Activated naive CD4-positive, alpha-beta T cell treated with anti-CD3 and anti-CD28 coated beads for 36 hours (primary cell): Measurements from ENCODE around the gene RARG. TPM values are rescaled to one million over a fixed set of nuclear protein-coding genes. Genes with fewer than 3 reads are reported as not detected.

ENCODE experiments used
- CTCF ChIA-PET: fragments of 350-600 bp; sonication (Branson Sonifier 250); formaldehyde crosslinking; loops from one replicate; lab custom pipeline; 2021; ENCODE audit warnings: antibody characterized with exemption; lab: Charles Lee
- DNase-seq: peaks from one replicate; pipeline ENCODE4 v3.0.0-alpha.2; 2020
- H3K27ac Mint-ChIP-seq: one replicate; pipeline ENCODE4 v1.8.0; 2021; ENCODE audit warnings: mild to moderate bottlenecking, mixed read lengths
- H3K27me3 Mint-ChIP-seq: one replicate; pipeline ENCODE4 v1.8.0; 2021; ENCODE audit warnings: low read depth, mixed read lengths
- H3K36me3 Mint-ChIP-seq: one replicate; pipeline ENCODE4 v1.8.0; 2021; ENCODE audit warnings: low read depth, mixed read lengths
- H3K4me1 Mint-ChIP-seq: one replicate; pipeline ENCODE4 v1.8.0; 2021; ENCODE audit warnings: low read depth, mixed read lengths
- H3K4me3 Mint-ChIP-seq: one replicate; pipeline ENCODE4 v1.8.0; 2021; ENCODE audit warnings: mild to moderate bottlenecking, moderate library complexity, mixed read lengths
- H3K9me3 Mint-ChIP-seq: one replicate; pipeline ENCODE4 v1.8.0; 2021; ENCODE audit warnings: mixed read lengths
- intact Hi-C: fragments of 100-400 bp; cut with micrococcal nuclease; formaldehyde crosslinking; loops from one replicate; pipeline ENCODE4 v1.15.1; 2023
- total RNA-seq, 2 experiments: library from RNA; stranded (reverse); gene quantifications; one replicate each; pipeline ENCODE4 v1.2.3, GENCODE V29; 2021

The RARG gene
- total RNA-seq, 2 experiments from 2014 or later, result 4.0 to 4.6 TPM

- no peak overlapping the region for H3K4me3 Mint-ChIP-seq
- H3K9me3 Mint-ChIP-seq, result no peaks in the 10 kb centered on the region
- DNase-seq, result no peak
- no peaks in the 10 kb centered on the region for H3K36me3 Mint-ChIP-seq
- CTCF ChIA-PET, result interaction anchor here (0.8 to 11.3 kb wide), 27 partner anchors 9 to 294 kb away, joined by 3 to 178 read pairs (median 10); partner anchors contain the start of genes AAAS, CSAD, ESPL1 and MYG1
- H3K4me1 Mint-ChIP-seq, result peaks cover 40% of the 10 kb centered on the region
- no peak overlapping the region for H3K27ac Mint-ChIP-seq
- no peaks in the 10 kb centered on the region for H3K27me3 Mint-ChIP-seq
- intact Hi-C loops, result no loop called here
Measured at GRCh38 chr12:53214221-53214620, 17.8 kb downstream of the RARG start.

GRCh38 chr12:53213348-53213747, 18.7 kb downstream of the RARG start:
- intact Hi-C loops, result loop anchor here (1.0 to 2.0 kb wide), 6 partner anchors 38 to 132 kb away; partner anchors contain the start of gene ESPL1
- H3K36me3 Mint-ChIP-seq, result no peaks in the 10 kb centered on the region
- CTCF ChIA-PET, result interaction anchor here (0.7 to 11.3 kb wide), 28 partner anchors 10 to 295 kb away, joined by 3 to 178 read pairs (median 10); partner anchors contain the start of genes AAAS, CSAD, ESPL1 and MYG1

GRCh38 chr12:53212931-53213330, 19.1 kb downstream of the RARG start:
- Mint-ChIP-seq H3K36me3 (no peaks in the 10 kb centered on the region), H3K27me3 (no peaks in the 10 kb centered on the region), H3K27ac (no peak overlapping the region), H3K9me3 (no peaks in the 10 kb centered on the region), H3K4me3 (no peak overlapping the region), H3K4me1 (peaks cover 42% of the 10 kb centered on the region)
- DNase-seq, result no peak
- CTCF ChIA-PET, result interaction anchor here (0.7 to 11.3 kb wide), 19 partner anchors 9 to 199 kb away, joined by 3 to 178 read pairs (median 12); partner anchors contain the start of genes AAAS, CSAD, ESPL1 and MYG1
- intact Hi-C loops, result loop anchor here (1.0 to 2.0 kb wide), 6 partner anchors 38 to 132 kb away; partner anchors contain the start of gene ESPL1

More at GRCh38 chr12:53213348-53213747, 18.7 kb downstream of the RARG start:
- Mint-ChIP-seq H3K27me3 (no peaks in the 10 kb centered on the region), H3K4me3 (no peak overlapping the region), H3K27ac (peak overlapping the region; percentile 33), H3K9me3 (no peaks in the 10 kb centered on the region), H3K4me1 (peaks cover 42% of the 10 kb centered on the region)
- DNase-seq, result peak; percentile 89

- intact Hi-C loops, result loop anchor here (2.0 kb wide), 1 partner anchor 53 kb away; no protein-coding TSS in a partner anchor
- Mint-ChIP-seq H3K27ac (no peak overlapping the region), H3K4me1 (peaks cover 40% of the 10 kb centered on the region), H3K9me3 (no peaks in the 10 kb centered on the region), H3K4me3 (no peak overlapping the region), H3K36me3 (no peaks in the 10 kb centered on the region), H3K27me3 (no peaks in the 10 kb centered on the region)
- no peak for DNase-seq
- CTCF ChIA-PET, result interaction anchor here (0.8 to 11.3 kb wide), 19 partner anchors 8 to 150 kb away, joined by 3 to 178 read pairs (median 11); partner anchors contain the start of genes AAAS, CSAD, ESPL1 and MYG1
Measured at GRCh38 chr12:53211476-53212381, 20.3 kb downstream of the RARG start.

- H3K4me3 Mint-ChIP-seq, result no peak overlapping the region
Measured at GRCh38 chr12:53210843-53211242, 21.2 kb downstream of the RARG start.

GRCh38 chr12:53208877-53209463, 23.0 kb downstream of the RARG start:
- H3K27me3 Mint-ChIP-seq, result no peaks in the 10 kb centered on the region
- H3K9me3 Mint-ChIP-seq, result no peaks in the 10 kb centered on the region
- intact Hi-C loops, result loop anchor here (2.0 to 10.0 kb wide), 4 partner anchors 86 to 1073 kb away; partner anchors contain the start of genes CBX5, HNRNPA1, PFDN5 and TARBP2
- peak overlapping the region; percentile 70 for H3K4me3 Mint-ChIP-seq
- peak overlapping the region; percentile 81 for H3K27ac Mint-ChIP-seq
- H3K36me3 Mint-ChIP-seq, result no peaks in the 10 kb centered on the region
- H3K4me1 Mint-ChIP-seq, result peaks cover 58% of the 10 kb centered on the region
- DNase-seq, result peak; percentile 48
- CTCF ChIA-PET, result interaction anchor here (0.6 to 11.3 kb wide), 19 partner anchors 9 to 289 kb away, joined by 3 to 178 read pairs (median 4); partner anchors contain the start of genes AAAS, CSAD, ESPL1 and ZNF740

More at GRCh38 chr12:53210843-53211242, 21.2 kb downstream of the RARG start:
- Mint-ChIP-seq H3K36me3 (no peaks in the 10 kb centered on the region), H3K27ac (no peak overlapping the region), H3K9me3 (no peaks in the 10 kb centered on the region), H3K4me1 (peaks cover 42% of the 10 kb centered on the region), H3K27me3 (no peaks in the 10 kb centered on the region)
- CTCF ChIA-PET, result interaction anchor here (0.9 to 11.3 kb wide), 14 partner anchors 7 to 151 kb away, joined by 3 to 178 read pairs (median 25); partner anchors contain the start of genes AAAS and ESPL1
- intact Hi-C loops, result no loop called here
- no peak for DNase-seq

- Mint-ChIP-seq H3K36me3 (no peaks in the 10 kb centered on the region), H3K4me3 (peak overlapping the region; percentile 5), H3K9me3 (no peaks in the 10 kb centered on the region), H3K27me3 (no peaks in the 10 kb centered on the region), H3K4me1 (peaks cover 60% of the 10 kb centered on the region), H3K27ac (peak overlapping the region; percentile 81)
- DNase-seq, result no peak
- CTCF ChIA-PET, result interaction anchor here (0.6 to 11.3 kb wide), 17 partner anchors 10 to 290 kb away, joined by 3 to 175 read pairs (median 4); partner anchors contain the start of genes AAAS, CSAD, ESPL1 and PFDN5
- intact Hi-C loops, result loop anchor here (2.0 to 10.0 kb wide), 4 partner anchors 86 to 1074 kb away; partner anchors contain the start of genes CBX5, HNRNPA1, PFDN5 and TARBP2
Measured at GRCh38 chr12:53208435-53208834, 23.6 kb downstream of the RARG start.

GRCh38 chr12:53207042-53207441, 25.0 kb downstream of the RARG start, which contains the start of gene ITGB7:
TSS of gene ITGB7 (minus strand) at chr12:53207251. CDS start at chr12:53200443, 6,808 bp downstream.
- Mint-ChIP-seq H3K4me1 (peaks cover 65% of the 10 kb centered on the region), H3K27me3 (no peaks in the 10 kb centered on the region), H3K9me3 (no peaks in the 10 kb centered on the region), H3K36me3 (peaks cover 3% of the 10 kb centered on the region), H3K27ac (peak within 1 kb of the TSS; percentile 79), H3K4me3 (peak within 1 kb of the TSS; percentile 65)
- DNase-seq, result peak; percentile 81
- intact Hi-C loops, result loop anchor here (5.0 to 10.0 kb wide), 3 partner anchors 208 to 1075 kb away; partner anchors contain the start of genes CBX5, HNRNPA1 and TARBP2
- CTCF ChIA-PET, result interaction anchor here (0.6 to 11.3 kb wide), 8 partner anchors 9 to 115 kb away, joined by 3 to 175 read pairs (median 6); partner anchors contain the start of genes AAAS, ESPL1 and PFDN5

- CTCF ChIA-PET, result interaction anchor here (0.6 to 4.3 kb wide), 4 partner anchors 7 to 1119 kb away, joined by 3 to 30 read pairs (median 3); partner anchors contain the start of gene COPZ1
- H3K9me3 Mint-ChIP-seq, result no peaks in the 10 kb centered on the region
- H3K4me1 Mint-ChIP-seq, result peaks cover 75% of the 10 kb centered on the region
- intact Hi-C loops, result loop anchor here (1.0 to 10.0 kb wide), 4 partner anchors 26 to 1076 kb away; partner anchors contain the start of genes CBX5, CSAD, HNRNPA1 and TARBP2
- peaks cover 6% of the 10 kb centered on the region for H3K36me3 Mint-ChIP-seq
- peak overlapping the region; percentile 65 for H3K4me3 Mint-ChIP-seq
- DNase-seq, result peak; percentile 88
- H3K27ac Mint-ChIP-seq, result peak overlapping the region; percentile 79
- no peaks in the 10 kb centered on the region for H3K27me3 Mint-ChIP-seq
Measured at GRCh38 chr12:53205747-53206419, 26.1 kb downstream of the RARG start.

- H3K27me3 Mint-ChIP-seq, result no peaks in the 10 kb centered on the region
- CTCF ChIA-PET, result interaction anchor here (1.4 to 4.3 kb wide), 2 partner anchors 9 to 17 kb away, joined by 11 to 30 read pairs; no protein-coding TSS in a partner anchor
- H3K36me3 Mint-ChIP-seq, result peaks cover 10% of the 10 kb centered on the region
- no peak overlapping the region for H3K4me3 Mint-ChIP-seq
- H3K4me1 Mint-ChIP-seq, result peaks cover 87% of the 10 kb centered on the region
- no peak overlapping the region for H3K27ac Mint-ChIP-seq
- intact Hi-C loops, result loop anchor here (10.0 kb wide), 1 partner anchor 210 kb away; no protein-coding TSS in a partner anchor
- no peak for DNase-seq
- H3K9me3 Mint-ChIP-seq, result no peaks in the 10 kb centered on the region
Measured at GRCh38 chr12:53204351-53204750, 27.7 kb downstream of the RARG start.
